K562 (cell line): ENCODE measurements around the gene DIAPH3. TPM values are rescaled to one million over a fixed set of nuclear protein-coding genes. Genes with fewer than 3 reads are reported as not detected.

ENCODE experiments used
- ATAC-seq: fragments of 200-7000 bp; cut with Tn5 transposase; 3 replicates; pipeline ENCODE4 v1.9.1; 2020; ENCODE audit warnings: moderate library complexity
- BruUV-seq: library from RNA; stranded (reverse); fragments of 400-500 nt; replicated peaks from 2 replicates; lab custom pipeline; 2021; lab: Mats Ljungman, UMichigan
- CTCF ChIA-PET: fragments of 300-600 bp; formaldehyde crosslinking; extraction: SDS; loops from one replicate; lab custom pipeline; 2021; ENCODE audit warnings: low intra/inter-chr PET ratio; lab: Yijun Ruan, JAX
- POLR2A ChIA-PET: fragments of 300-600, 350-650 bp; sonication (Branson Sonifier 250); formaldehyde crosslinking; extraction: SDS; loops from one replicate; lab custom pipeline; 2021; ENCODE audit warnings: antibody characterized with exemption, inconsistent platforms; lab: Yijun Ruan, JAX
- DNase-seq, 4 experiments: peaks; one replicate each; pipeline versions ENCODE4 v3.0.0 to v3.0.0-alpha.2; 2011 to 2018; ENCODE audit warnings: low spot score in 3 of 4, mixed read lengths in 3 of 4; ENCODE audit errors: extremely low read depth in 1 of 4
- FAIRE-seq: peaks from 2 replicates; lab custom pipeline; 2011; peaks lifted over from hg19 to GRCh38; lab: Jason Lieb, UNC
- H2AFZ ChIP-seq: 2 replicates; pipeline ENCODE4 v1.6.0; 2011; ENCODE audit warnings: low read depth, low read length, control low read depth, inconsistent platforms
- H3K27ac ChIP-seq: fragments of 200-600 bp; 3 replicates; pipeline ENCODE4 v1.8.0; 2011; ENCODE audit warnings: low read depth, mild to moderate bottlenecking, control low read depth, inconsistent platforms, low read length, moderate library complexity, mixed read lengths; ENCODE audit errors: extremely low read depth
- H3K27me3 ChIP-seq, 2 experiments: fragments of 300-600 bp in 1 of 2; 2 replicates in 1 of 2; 3 replicates in 1 of 2; pipeline versions ENCODE4 v1.6.0 to v1.8.0; 2011; ENCODE audit warnings: inconsistent platforms in 2 of 2, low read length in 2 of 2, mild to moderate bottlenecking in 1 of 2, mixed read lengths in 1 of 2, moderate library complexity in 1 of 2; ENCODE audit not compliant: control insufficient read depth in 2 of 2, insufficient read depth in 2 of 2
- H3K36me3 ChIP-seq: fragments of 300-600 bp; 3 replicates; pipeline ENCODE4 v1.8.0; 2011; ENCODE audit warnings: mild to moderate bottlenecking, low read length, inconsistent platforms; ENCODE audit not compliant: control insufficient read depth, insufficient read depth
- H3K4me1 ChIP-seq, 2 experiments: fragments of 200-600 bp in 1 of 2; replicated peaks in 1 of 2; 2 replicates in 1 of 2; 3 replicates in 1 of 2; pipeline versions ENCODE4 v1.5.1 to v1.8.0; 2011; ENCODE audit warnings: inconsistent platforms in 2 of 2, low read length in 2 of 2, mild to moderate bottlenecking in 1 of 2, mixed read lengths in 1 of 2, moderate library complexity in 1 of 2; ENCODE audit not compliant: control insufficient read depth in 2 of 2, insufficient read depth in 2 of 2
- H3K4me2 ChIP-seq: 2 replicates; pipeline ENCODE4 v1.6.1; 2011; ENCODE audit warnings: low read length, control low read depth, inconsistent platforms, mixed read lengths; ENCODE audit not compliant: insufficient read depth
- H3K4me3 ChIP-seq: fragments of 200-600 bp; sonication (generic), shearing (Covaris generic); 2 replicates; pipeline ENCODE4 v1.5.1; 2016; ENCODE audit warnings: control low read depth, inconsistent platforms
- H3K79me2 ChIP-seq: fragments of 200-600 bp; 3 replicates; pipeline ENCODE4 v1.8.0; 2011; ENCODE audit warnings: low read length, inconsistent platforms; ENCODE audit not compliant: control insufficient read depth, insufficient read depth
- H3K9ac ChIP-seq, 2 experiments: 2 replicates each; pipeline versions ENCODE4 v1.6.0 to v1.6.1; 2011; ENCODE audit warnings: low read depth in 2 of 2, low read length in 2 of 2, control low read depth in 1 of 2, inconsistent platforms in 1 of 2, mild to moderate bottlenecking in 1 of 2, mixed read lengths in 1 of 2; ENCODE audit not compliant: insufficient read depth in 1 of 2
- H3K9me1 ChIP-seq: one replicate; pipeline ENCODE4 v1.6.0; 2011; ENCODE audit warnings: inconsistent platforms, mild to moderate bottlenecking, low read length, moderate library complexity; ENCODE audit not compliant: control insufficient read depth, insufficient read depth
- H3K9me3 ChIP-seq: replicated peaks from 2 replicates; pipeline ENCODE4 v1.5.1; 2011; ENCODE audit warnings: low read depth, low read length, inconsistent platforms; ENCODE audit not compliant: control insufficient read depth, insufficient read depth
- H4K20me1 ChIP-seq: replicated peaks from 2 replicates; pipeline ENCODE4 v1.6.1; 2011; ENCODE audit warnings: low read length, inconsistent platforms, mixed read lengths; ENCODE audit not compliant: control insufficient read depth, insufficient read depth
- ADNP ChIP-seq: fragments of 200-800 bp; sonication (Bioruptor generic); IDR thresholded peaks from 2 replicates; pipeline ENCODE4 v1.6.1; 2016; ENCODE audit warnings: missing genetic modification characterization, missing compliant biosample characterization
- ATF2 ChIP-seq: sonication (generic); formaldehyde crosslinking; IDR thresholded peaks from 2 replicates; pipeline ENCODE4 v1.8.1; 2022; ENCODE audit warnings: missing genetic modification reagents
- BRCA1 ChIP-seq, 2 experiments: fragments of 450-650 bp in 1 of 2; sonication (generic) in 1 of 2; formaldehyde crosslinking in 1 of 2; IDR thresholded peaks; 2 replicates each; pipeline versions ENCODE4 v1.5.0 to v1.6.1; 2017 to 2020; ENCODE audit warnings: mild to moderate bottlenecking in 1 of 2, missing genetic modification reagents in 1 of 2
- HLTF ChIP-seq: fragments of 450-650 bp; IDR thresholded peaks from 2 replicates; pipeline ENCODE4 v1.6.1; 2016
- HMGXB4 ChIP-seq: sonication (generic); formaldehyde crosslinking; IDR thresholded peaks from 2 replicates; pipeline ENCODE4 v1.8.1; 2023; ENCODE audit warnings: mild to moderate bottlenecking, missing genetic modification reagents
- MITF ChIP-seq: IDR thresholded peaks from 2 replicates; pipeline ENCODE4 v1.6.1; 2014; ENCODE audit warnings: antibody characterized with exemption
- PATZ1 ChIP-seq: fragments of 250-450 bp; sonication (Bioruptor Pico); IDR thresholded peaks from 2 replicates; pipeline ENCODE4 v1.5.0; 2020; ENCODE audit warnings: mild to moderate bottlenecking, borderline replicate concordance
- PHF20 ChIP-seq: fragments of 450-650 bp; IDR thresholded peaks from 2 replicates; pipeline ENCODE4 v1.6.1; 2018; ENCODE audit not compliant: partially characterized antibody
- PKNOX1 ChIP-seq: fragments of 450-650 bp; IDR thresholded peaks from 2 replicates; pipeline ENCODE4 v1.6.1; 2016
- RBM22 ChIP-seq: fragments of 200-400 bp; formaldehyde crosslinking; IDR thresholded peaks from 2 replicates; pipeline ENCODE4 v1.6.1; 2018; ENCODE audit warnings: low read length, low read depth; ENCODE audit not compliant: poor library complexity, severe bottlenecking
- ZC3H11A ChIP-seq: IDR thresholded peaks from 2 replicates; pipeline ENCODE4 v1.6.1; 2012; ENCODE audit warnings: low read depth, low read length, improper control_type of control experiment
- ZNF165 ChIP-seq: fragments of 250-450 bp; sonication (Bioruptor Pico); IDR thresholded peaks from 2 replicates; pipeline ENCODE4 v1.4.0; 2020; ENCODE audit warnings: borderline replicate concordance
- ZNF644 ChIP-seq: fragments of 200-800 bp; sonication (Bioruptor generic); IDR thresholded peaks from 2 replicates; pipeline ENCODE4 v1.6.1; 2016; ENCODE audit warnings: low read depth, missing genetic modification characterization, missing compliant biosample characterization
- WGBS: fragments of 100-300 bp; shearing (Covaris generic); methylation state at CpG from one replicate; pipeline ENCODE4 v1.1.6; 2016; ENCODE audit warnings: low coverage, mixed read lengths; ENCODE audit not compliant: insufficient coverage; ENCODE audit errors: missing lambda C conversion rate; 5-methylcytosine and 5-hydroxymethylcytosine counted together
- in situ Hi-C: fragments of 300-500 bp; cut with MboI; formaldehyde crosslinking; loops from 4 replicates; pipeline ENCODE4 v1.15.0; 2018; ENCODE audit warnings: inconsistent platforms, mixed read lengths
- intact Hi-C: fragments of 100-400 bp; cut with micrococcal nuclease; formaldehyde crosslinking; loops from 2 replicates; pipeline ENCODE4 v1.14.2; 2022
- polyA plus RNA-seq, 8 experiments: library from polyadenylated mRNA; depleted of rRNA in 4 of 8; stranded (reverse) in 5 of 8; unstranded in 3 of 8; fragments of >200 nt; fragmentation: Nextera tagmentation in 2 of 8; fragmentation: Illumina TruSeq in 1 of 8; extraction: Ambion mirVana in 2 of 8; extraction: Trizol in 1 of 8; gene quantifications; 2 replicates each; pipeline versions ENCODE4 v1.2.1 to v1.2.3, GENCODE V29; 2011 to 2014; ENCODE audit warnings: inconsistent platforms in 1 of 8, missing spikeins in 1 of 8
- total RNA-seq, 7 experiments: library from RNA; depleted of rRNA in 6 of 7; stranded (reverse); fragments of >200 nt in 6 of 7; fragmentation: Illumina TruSeq in 2 of 7; extraction: Trizol in 2 of 7; gene quantifications; 2 replicates each; pipeline versions ENCODE4 v1.2.1 to v1.2.3, GENCODE V29; 2011 to 2021; ENCODE audit warnings: low replicate concordance in 1 of 7

Gene DIAPH3
- total and polyA plus RNA-seq, 9 of the 15 experiments (the other 6 are each of a cell fraction or from before 2014, with no cell fraction given): 9.0 to 18.7 (median 14.7) TPM

- CTCF ChIA-PET: no interaction called here
- no TSS peak for BruUV-seq
- in situ Hi-C loops (no loop called here), intact Hi-C loops (no loop called here)
- Histone ChIP-seq H3K79me2 (no peaks in the 10 kb centered on the region), H3K27me3 (no peaks in the 10 kb centered on the region), H2AFZ (no peak overlapping the region), H3K4me1 (no peaks in the 10 kb centered on the region), H3K36me3 (no peaks in the 10 kb centered on the region), H3K27ac (no peak overlapping the region), H3K9ac (no peak overlapping the region), H3K9me1 (no peaks in the 10 kb centered on the region), H3K4me2 (no peak overlapping the region), H3K9me3 (no peaks in the 10 kb centered on the region), H3K4me3 (no peak overlapping the region), H4K20me1 (no peaks in the 10 kb centered on the region)
- POLR2A ChIA-PET: no interaction called here
- ATAC-seq (no peak), DNase-seq (no peak), FAIRE-seq (no peak)
- 31% methylated on average over 1 of the region's 1 CpG for WGBS
- no peak for TF ChIP-seq RBM22
- no peak for TF ChIP-seq ATF2 (CRISPR knock-in tag)
- no peak for TF ChIP-seq ADNP (tag)
- no peak for TF ChIP-seq ZNF165 (CRISPR knock-in tag)
- TF ChIP-seq ZC3H11A: no peak
- no peak for TF ChIP-seq PATZ1 (CRISPR knock-in tag)
- TF ChIP-seq BRCA1 (IDR thresholded peaks at IDR 0.05): no peak
- no peak for TF ChIP-seq BRCA1 (CRISPR knock-in tag; IDR thresholded peaks at IDR 0.05)
- no peak for TF ChIP-seq PHF20
- TF ChIP-seq ZNF644 (tag): no peak
- no peak for TF ChIP-seq PKNOX1
- no peak for TF ChIP-seq HMGXB4 (CRISPR knock-in tag)
- no peak for TF ChIP-seq MITF
- no peak for TF ChIP-seq HLTF
Measured at GRCh38 chr13:59997976-59998375, 165.8 kb downstream of the DIAPH3 start.
